Sigmoid colon (tissue), 7 donors: Measurements from ENCODE around the gene PARD3. TPM values are rescaled to one million over a fixed set of nuclear protein-coding genes. Genes with fewer than 3 reads are reported as not detected.

Experiments
- DNase-seq: peaks from one replicate; pipeline ENCODE4 v3.0.0-alpha.2; 2019
- H3K27ac ChIP-seq, 4 donors: fragments of 200-600 bp; sonication (generic); one replicate each; pipeline ENCODE4 v1.5.1; 2016 to 2019; ENCODE audit warnings: mild to moderate bottlenecking in 1 of 4
- H3K27me3 ChIP-seq, 3 donors: fragments of 200-600 bp; sonication (generic); one replicate each; pipeline ENCODE4 v1.5.1; 2019; ENCODE audit warnings: mild to moderate bottlenecking in 1 of 3
- H3K36me3 ChIP-seq, 4 donors: fragments of 200-600 bp; sonication (generic); one replicate each; pipeline ENCODE4 v1.5.1; 2016 to 2019
- H3K4me1 ChIP-seq, 4 donors: fragments of 200-600 bp; sonication (generic); one replicate each; pipeline ENCODE4 v1.5.1; 2017 to 2019
- H3K4me3 ChIP-seq, 4 donors: fragments of 200-600 bp; sonication (generic); one replicate each; pipeline ENCODE4 v1.5.1; 2017 to 2019; ENCODE audit warnings: mild to moderate bottlenecking in 2 of 4, moderate library complexity in 1 of 4
- H3K9me3 ChIP-seq, 4 donors: fragments of 200-600 bp in 3 of 4; sonication (generic) in 3 of 4; one replicate each; pipeline versions ENCODE4 v1.5.1 to v1.6.1; 2013 to 2019
- CTCF ChIP-seq, 4 experiments: fragments of 450-650 bp in 3 of 4; fragments of 200-600 bp in 1 of 4; IDR thresholded peaks; one replicate each; pipeline ENCODE4 v1.5.1; 2016 to 2019; ENCODE audit warnings: antibody characterized with exemption in 4 of 4, mild to moderate bottlenecking in 3 of 4, moderate library complexity in 2 of 4
- EP300 ChIP-seq, 4 donors: sonication (generic); formaldehyde crosslinking; IDR thresholded peaks; one replicate each; pipeline ENCODE4 v1.6.1; 2017; ENCODE audit warnings: antibody characterized with exemption in 4 of 4
- POLR2A ChIP-seq, 2 donors: fragments of 450-650 bp; IDR thresholded peaks; one replicate each; pipeline ENCODE4 v1.6.1; 2016; ENCODE audit warnings: antibody characterized with exemption in 2 of 2, mild to moderate bottlenecking in 2 of 2, moderate library complexity in 2 of 2
- POLR2AphosphoS5 ChIP-seq, 4 donors: sonication (generic); formaldehyde crosslinking; IDR thresholded peaks; one replicate each; pipeline ENCODE4 v1.6.1; 2017; ENCODE audit warnings: antibody characterized with exemption in 4 of 4
- WGBS, 2 donors: extraction: QIAGEN DNeasy Blood & Tissue Kit; methylation state at CpG; one replicate each; pipeline ENCODE4 v1.1.7; 2013; 5-methylcytosine and 5-hydroxymethylcytosine counted together
- intact Hi-C: fragments of 100-400 bp; cut with DNase I; formaldehyde crosslinking; loops from one replicate; pipeline ENCODE4 v1.15.1; 2023
- polyA plus RNA-seq, 3 donors: library from polyadenylated mRNA; stranded (reverse); fragments of 200-250 nt; gene quantifications; one replicate each; pipeline ENCODE4 v1.2.3, GENCODE V29; 2013
- total RNA-seq, 4 donors: library from RNA; depleted of rRNA; stranded (reverse); fragments of >200 nt; gene quantifications; one replicate each; pipeline ENCODE4 v1.1.0, GENCODE V29; 2016
- donor health status: healthy with polysubstance abuse.
- donor health status: Bipolar disorder and iron deficiency.
- donor health status: healthy.

PARD3 gene
- total and polyA plus RNA-seq, 7 donors = 17.5 to 96.4 (median 75.9) TPM

DNA sequence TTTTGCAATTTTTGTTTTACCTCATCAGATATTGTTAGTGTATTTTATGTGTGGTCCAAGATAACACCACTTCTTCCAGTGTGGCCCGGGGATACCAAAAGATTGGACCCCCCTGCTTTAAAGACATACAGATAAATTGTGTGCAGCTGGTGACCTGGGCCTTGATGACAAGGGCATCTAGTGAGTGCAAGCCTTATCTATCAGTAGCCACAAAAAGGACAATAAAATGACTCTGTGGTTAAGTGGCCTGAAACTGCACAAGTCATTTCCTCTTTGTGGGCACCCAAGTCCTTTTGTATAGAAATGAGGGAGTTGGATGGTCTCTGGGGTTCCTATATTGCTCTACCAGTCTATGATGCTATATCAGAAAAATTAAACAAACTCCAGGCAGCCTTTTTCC is 98.1 kb downstream of the PARD3 start:
- TF ChIP-seq CTCF (IDR thresholded peaks at IDR 0.05) (no peak), EP300 (IDR thresholded peaks at IDR 0.05) (no peak), POLR2AphosphoS5 (IDR thresholded peaks at IDR 0.05) (no peak), POLR2A (IDR thresholded peaks at IDR 0.05) (no peak)
- H3K27ac ChIP-seq = no peak overlapping the region
- intact Hi-C loops = no loop called here
- no peaks in the 10 kb centered on the region for H3K36me3 ChIP-seq
- no peak for DNase-seq
- H3K9me3 ChIP-seq = no peaks in the 10 kb centered on the region
- no peaks in the 10 kb centered on the region for H3K27me3 ChIP-seq
- H3K4me1 ChIP-seq = peaks cover 0 to 67% (median 48%) of the 10 kb centered on the region in 4 donors
- WGBS, 2 donors = 7 to 28% methylated on average over 1 of the region's 1 CpG
- H3K4me3 ChIP-seq = no peak overlapping the region

- Histone ChIP-seq H3K4me1 (peaks cover 0 to 68% (median 54%) of the 10 kb centered on the region in 4 donors), H3K27me3 (no peaks in the 10 kb centered on the region), H3K36me3 (no peaks in the 10 kb centered on the region), H3K27ac (no peak overlapping the region), H3K9me3 (no peaks in the 10 kb centered on the region), H3K4me3 (no peak overlapping the region)
- DNase-seq = no peak
- 19 to 64% methylated on average over 1 of the region's 1 CpG for WGBS, 2 donors
- TF ChIP-seq POLR2AphosphoS5 (IDR thresholded peaks at IDR 0.05) = no peak
- intact Hi-C loops = no loop called here
Measured at GRCh38 chr10:34716234-34716633, 98.9 kb downstream of the PARD3 start.

DNA sequence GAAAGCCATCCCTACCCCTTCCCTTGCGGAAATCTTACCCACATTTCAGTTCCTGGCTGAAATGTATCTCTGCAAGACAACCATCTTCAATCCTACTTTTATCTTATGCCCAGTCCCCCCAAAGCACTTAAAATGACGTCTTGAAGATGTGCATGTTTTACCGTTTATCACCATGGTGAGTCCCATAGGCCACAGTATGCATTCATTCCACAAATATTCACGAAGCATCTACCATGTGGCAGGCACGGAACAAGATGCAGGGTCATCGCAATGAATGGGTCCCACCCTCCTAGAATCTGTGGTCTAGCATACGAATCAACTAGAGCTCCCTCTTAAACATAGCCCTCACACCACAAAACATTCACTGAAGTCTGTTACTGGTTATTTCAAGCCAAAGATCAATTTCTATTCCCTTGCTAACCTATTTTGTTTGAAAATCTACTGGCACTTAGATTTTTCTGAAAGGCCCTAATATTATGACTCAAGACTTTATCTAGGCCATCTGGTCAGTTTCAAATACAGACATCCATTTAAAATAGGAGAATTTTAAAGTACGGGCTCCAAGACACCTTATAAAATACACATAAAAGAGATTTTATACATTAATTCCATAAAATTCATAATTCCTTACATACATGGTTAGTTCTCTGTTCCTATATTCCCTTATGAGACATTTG is 99.4 kb downstream of the PARD3 start:
- Histone ChIP-seq H3K4me1 (peaks cover 0 to 68% (median 55%) of the 10 kb centered on the region in 4 donors), H3K27ac (no peak overlapping the region), H3K27me3 (no peaks in the 10 kb centered on the region), H3K9me3 (no peaks in the 10 kb centered on the region), H3K4me3 (no peak overlapping the region), H3K36me3 (no peaks in the 10 kb centered on the region)
- no peak for DNase-seq
- 90 to 91% methylated on average over 8 of the region's 8 CpGs for WGBS, 2 donors
- no peak for TF ChIP-seq POLR2A (IDR thresholded peaks at IDR 0.05)
- no peak for TF ChIP-seq EP300 (IDR thresholded peaks at IDR 0.05)
- no peak for TF ChIP-seq CTCF (IDR thresholded peaks at IDR 0.05)
- TF ChIP-seq POLR2AphosphoS5 (IDR thresholded peaks at IDR 0.05) = no peak
- intact Hi-C loops = no loop called here

GRCh38 chr10:34713875-34714274 is 101.2 kb downstream of the PARD3 start:
- intact Hi-C loops = no loop called here
- H3K27me3 ChIP-seq = no peaks in the 10 kb centered on the region
- H3K4me3 ChIP-seq = no peak overlapping the region
- no peaks in the 10 kb centered on the region for H3K36me3 ChIP-seq
- peaks cover 0 to 83% (median 68%) of the 10 kb centered on the region in 4 donors for H3K4me1 ChIP-seq
- DNase-seq = no peak
- 67 to 72% methylated on average over 1 of the region's 1 CpG for WGBS, 2 donors
- H3K9me3 ChIP-seq = no peaks in the 10 kb centered on the region
- no peak for TF ChIP-seq EP300 (IDR thresholded peaks at IDR 0.05)
- no peak for TF ChIP-seq POLR2AphosphoS5 (IDR thresholded peaks at IDR 0.05)
- TF ChIP-seq CTCF (IDR thresholded peaks at IDR 0.05) = no peak
- TF ChIP-seq POLR2A (IDR thresholded peaks at IDR 0.05) = no peak
- peak overlapping the region in 2 of 4 donors; percentile 12 to 13 for H3K27ac ChIP-seq

- Histone ChIP-seq H3K4me3 (no peak overlapping the region), H3K27me3 (no peaks in the 10 kb centered on the region), H3K36me3 (no peaks in the 10 kb centered on the region), H3K4me1 (peaks cover 0 to 91% (median 77%) of the 10 kb centered on the region in 4 donors), H3K27ac (peak overlapping the region in 2 of 4 donors; percentile 52 to 62), H3K9me3 (no peaks in the 10 kb centered on the region)
- no peak for TF ChIP-seq EP300 (IDR thresholded peaks at IDR 0.05)
- TF ChIP-seq POLR2A (IDR thresholded peaks at IDR 0.05) = no peak
- peak in 1 of 4 donors; percentile 4 for TF ChIP-seq POLR2AphosphoS5 (IDR thresholded peaks at IDR 0.05)
- no peak for TF ChIP-seq CTCF (IDR thresholded peaks at IDR 0.05)
- 74 to 75% methylated on average over 3 of the region's 3 CpGs for WGBS, 2 donors
- DNase-seq = no peak
- intact Hi-C loops = no loop called here
Measured at GRCh38 chr10:34711500-34711899, 103.6 kb downstream of the PARD3 start.
